SH-SY5Y (cell line): ENCODE data around the gene OAS2.

Experiments used
- GATA2 ChIP-seq: IDR thresholded peaks from 2 replicates; pipeline ENCODE4 v1.6.1; 2011; ENCODE audit warnings: mild to moderate bottlenecking, low read depth, low read length
- GATA3 ChIP-seq: IDR thresholded peaks from 2 replicates; pipeline ENCODE4 v1.6.1; 2011; ENCODE audit warnings: low read depth, mild to moderate bottlenecking, low read length, moderate library complexity

- no peak for TF ChIP-seq GATA2
- no peak for TF ChIP-seq GATA3
Measured at GRCh38 chr12:113040722-113041171, 62.4 kb downstream of the OAS2 start.
